Testis (tissue), 2 donors: ENCODE data around the gene SZT2.

ENCODE experiments used
- CTCF ChIP-seq, 3 experiments: fragments of 450-650 bp in 2 of 3; fragments of 200-600 bp in 1 of 3; sonication (generic) in 1 of 3; IDR thresholded peaks; one replicate each; pipeline ENCODE4 v1.5.1; 2016 to 2019; ENCODE audit warnings: antibody characterized with exemption in 3 of 3, mild to moderate bottlenecking in 2 of 3, moderate library complexity in 1 of 3
- POLR2A ChIP-seq: fragments of 450-650 bp; IDR thresholded peaks from one replicate; pipeline ENCODE4 v1.6.1; 2017; ENCODE audit warnings: antibody characterized with exemption, mild to moderate bottlenecking, moderate library complexity

DNA sequence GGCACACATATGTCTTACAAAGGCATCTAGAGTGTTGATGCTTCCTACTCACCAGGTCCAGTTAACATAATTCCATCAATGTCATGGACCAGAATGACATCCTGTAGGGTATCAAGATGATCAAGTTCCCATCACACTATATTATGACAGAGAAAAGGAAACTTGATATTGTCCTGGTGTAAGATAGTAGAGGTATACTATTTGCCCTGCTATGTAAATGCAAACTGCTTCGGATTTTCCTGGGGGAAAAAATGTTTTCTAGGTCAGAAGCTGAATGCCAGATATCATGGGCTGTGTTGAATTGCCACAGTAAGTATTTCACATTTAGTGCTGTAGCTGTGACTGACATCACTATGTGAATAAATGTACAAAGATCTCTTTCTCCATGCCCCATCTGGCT lies 80.2 kb downstream of the SZT2 start:
- TF ChIP-seq CTCF (IDR thresholded peaks at IDR 0.05) (no peak), POLR2A (no peak)
